GM12892 (cell line): ENCODE data around the gene RELN.

ENCODE experiments used
- POLR2A ChIP-seq: IDR thresholded peaks from 2 replicates; pipeline ENCODE4 v1.6.1; 2011; ENCODE audit warnings: low read depth, low read length, control low read depth
- TAF1 ChIP-seq: IDR thresholded peaks from 2 replicates; pipeline ENCODE4 v1.6.1; 2011; ENCODE audit warnings: low read depth, mild to moderate bottlenecking, control low read depth, low read length, borderline replicate concordance

DNA sequence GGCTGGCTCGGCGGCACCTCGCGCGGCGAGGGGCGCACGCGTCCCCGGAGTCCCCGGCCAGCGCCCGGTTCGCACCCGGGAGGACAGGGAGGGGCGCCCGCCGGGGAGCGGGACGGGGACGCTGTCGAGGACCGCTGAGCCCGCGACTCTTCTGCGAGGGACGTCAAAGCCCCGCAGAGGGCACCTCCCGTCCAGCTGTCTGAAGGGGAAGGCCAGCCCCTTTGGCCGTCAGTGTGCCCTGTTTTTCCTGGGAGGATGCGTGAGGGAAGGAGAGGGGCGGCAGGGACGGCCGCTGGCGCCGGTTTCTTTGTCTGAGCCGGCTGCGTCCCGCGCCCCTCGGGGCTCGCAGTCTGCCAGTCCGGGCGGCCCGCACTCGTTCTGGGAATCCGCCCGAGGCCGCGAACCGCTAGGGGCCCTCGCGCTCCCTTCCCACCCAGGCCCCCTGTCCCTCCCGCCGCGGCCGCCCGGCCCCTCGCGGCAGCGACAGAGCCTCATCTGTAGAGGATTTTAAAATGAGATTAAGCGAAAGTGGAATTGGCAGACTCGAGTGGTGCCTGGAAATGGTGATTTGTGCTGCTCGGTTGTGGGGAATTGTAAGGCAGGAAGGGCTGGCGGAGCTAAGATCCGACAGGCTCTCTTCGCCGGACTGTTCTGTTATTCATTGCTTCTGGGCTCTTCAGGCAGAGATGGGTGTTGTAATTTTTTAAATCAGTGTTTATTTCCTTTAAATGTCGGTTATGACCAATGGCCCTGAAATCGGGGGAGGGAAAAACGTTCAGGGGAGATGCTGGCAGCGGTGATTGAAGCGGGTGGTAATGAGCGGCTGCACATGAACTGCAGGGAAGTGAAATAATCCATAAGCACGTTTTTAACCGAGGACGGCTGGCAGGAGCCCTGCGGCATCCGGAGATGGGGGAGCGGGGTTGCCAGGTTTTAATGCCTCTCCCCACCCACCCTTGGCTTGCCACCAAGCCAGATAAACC is 618 bp upstream of the RELN start:
- TF ChIP-seq TAF1: no peak
- TF ChIP-seq POLR2A: no peak
